Trophoblast cell (in vitro differentiated cells and primary cell): Measurements from ENCODE around the gene HMCN2.

Experiments used
- DNase-seq, 2 donors: peaks; one replicate each; pipeline ENCODE4 v3.0.0-alpha.2; 2016
- H2AFZ ChIP-seq: 2 replicates; pipeline ENCODE4 v1.6.1; 2013; ENCODE audit warnings: low read length, moderate library complexity, mild to moderate bottlenecking; ENCODE audit not compliant: insufficient read depth, poor library complexity
- H2AK5ac ChIP-seq: 2 replicates; pipeline ENCODE4 v1.6.1; 2013; ENCODE audit warnings: mild to moderate bottlenecking, low read length
- H2BK120ac ChIP-seq: 2 replicates; pipeline ENCODE4 v1.6.1; 2013; ENCODE audit warnings: low read length, mild to moderate bottlenecking, moderate library complexity; ENCODE audit not compliant: insufficient read depth, poor library complexity
- H2BK12ac ChIP-seq: 2 replicates; pipeline ENCODE4 v1.6.1; 2013; ENCODE audit warnings: mild to moderate bottlenecking, low read length, moderate library complexity
- H2BK5ac ChIP-seq: 2 replicates; pipeline ENCODE4 v1.6.1; 2013; ENCODE audit warnings: low read length, low read depth, moderate library complexity, mild to moderate bottlenecking; ENCODE audit not compliant: poor library complexity
- H3K14ac ChIP-seq: 2 replicates; pipeline ENCODE4 v1.6.1; 2013; ENCODE audit warnings: mild to moderate bottlenecking, low read length
- H3K18ac ChIP-seq: 2 replicates; pipeline ENCODE4 v1.6.1; 2013; ENCODE audit warnings: mild to moderate bottlenecking, low read length
- H3K23ac ChIP-seq: 2 replicates; pipeline ENCODE4 v1.6.1; 2013; ENCODE audit warnings: low read length
- H3K27ac ChIP-seq: 2 replicates; pipeline ENCODE4 v1.5.1; 2013; ENCODE audit warnings: low read depth, mild to moderate bottlenecking, inconsistent platforms, low read length, moderate library complexity
- H3K27me3 ChIP-seq: 2 replicates; pipeline ENCODE4 v1.6.1; 2013; ENCODE audit warnings: inconsistent platforms, mild to moderate bottlenecking, low read length, moderate library complexity; ENCODE audit not compliant: insufficient read depth
- H3K36me3 ChIP-seq, 2 experiments: 1 replicate in 1 of 2; 2 replicates in 1 of 2; pipeline ENCODE4 v1.6.1; 2013; ENCODE audit warnings: low read length in 2 of 2, mild to moderate bottlenecking in 2 of 2, moderate library complexity in 1 of 2; ENCODE audit not compliant: insufficient read depth in 2 of 2, control insufficient read depth in 1 of 2
- H3K4ac ChIP-seq: 2 replicates; pipeline ENCODE4 v1.6.1; 2013; ENCODE audit warnings: low read depth, mild to moderate bottlenecking, low read length, moderate library complexity
- H3K4me1 ChIP-seq, 2 experiments: 1 replicate in 1 of 2; 2 replicates in 1 of 2; pipeline ENCODE4 v1.6.1; 2013; ENCODE audit warnings: low read length in 2 of 2, mild to moderate bottlenecking in 2 of 2, moderate library complexity in 1 of 2; ENCODE audit not compliant: insufficient read depth in 2 of 2, control insufficient read depth in 1 of 2
- H3K4me2 ChIP-seq: 2 replicates; pipeline ENCODE4 v1.6.1; 2013; ENCODE audit warnings: inconsistent platforms, mild to moderate bottlenecking, low read length, moderate library complexity
- H3K4me3 ChIP-seq: 2 replicates; pipeline ENCODE4 v1.5.1; 2013; ENCODE audit warnings: mild to moderate bottlenecking, low read depth, low read length, inconsistent platforms
- H3K79me1 ChIP-seq: one replicate; pipeline ENCODE4 v1.6.1; 2013; ENCODE audit warnings: low read length
- H3K79me2 ChIP-seq: 2 replicates; pipeline ENCODE4 v1.6.1; 2013; ENCODE audit warnings: low read length, mild to moderate bottlenecking; ENCODE audit not compliant: control insufficient read depth, insufficient read depth, poor library complexity
- H3K9ac ChIP-seq: 2 replicates; pipeline ENCODE4 v1.6.1; 2013; ENCODE audit warnings: mild to moderate bottlenecking, low read length
- H3K9me3 ChIP-seq: 2 replicates; pipeline ENCODE4 v1.6.1; 2013; ENCODE audit warnings: low read depth, mild to moderate bottlenecking, control low read depth, inconsistent platforms, low read length; ENCODE audit not compliant: insufficient read depth
- H4K12ac ChIP-seq: 2 replicates; pipeline ENCODE4 v1.6.1; 2013; ENCODE audit warnings: low read depth, mild to moderate bottlenecking, low read length, moderate library complexity
- H4K8ac ChIP-seq: 2 replicates; pipeline ENCODE4 v1.6.1; 2013; ENCODE audit warnings: low read depth, mild to moderate bottlenecking, low read length, moderate library complexity
- H4K91ac ChIP-seq: one replicate; pipeline ENCODE4 v1.6.1; 2013; ENCODE audit warnings: low read depth, mild to moderate bottlenecking, low read length, moderate library complexity
- WGBS: extraction: QIAGEN DNeasy Blood & Tissue Kit; methylation state at CpG from one replicate; pipeline ENCODE4 v1.1.7; 2013; ENCODE audit warnings: missing lambda C conversion rate; ENCODE audit not compliant: insufficient read length, insufficient coverage; ENCODE audit errors: extremely low coverage; 5-methylcytosine and 5-hydroxymethylcytosine counted together

HMCN2 gene

DNA sequence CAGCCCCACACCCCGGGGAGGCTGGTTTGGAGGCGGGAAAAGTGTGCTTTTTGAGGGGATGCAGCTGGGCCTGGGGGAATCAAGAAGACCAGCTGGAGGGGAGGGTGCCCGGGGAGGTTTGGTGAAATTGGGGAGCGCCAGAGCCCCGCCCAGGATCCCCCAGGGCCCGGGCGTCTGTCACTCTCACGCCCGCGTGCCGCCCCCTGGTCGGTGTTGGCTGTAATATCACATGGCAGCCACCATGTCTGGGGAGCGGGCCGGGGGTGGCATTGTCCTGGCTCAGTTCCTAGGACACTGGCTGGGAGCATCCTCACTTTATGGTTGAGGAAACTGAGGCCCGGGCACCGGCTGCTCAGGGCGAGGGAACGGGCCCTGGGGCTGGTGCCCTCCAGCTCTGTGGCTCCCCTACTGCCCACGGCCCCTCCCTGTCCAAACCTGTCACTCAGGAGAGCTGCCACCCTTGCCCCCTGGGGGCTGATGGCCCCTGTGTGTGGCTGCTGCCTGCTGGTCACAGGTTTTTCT lies 206.7 kb downstream of the HMCN2 start:
- Histone ChIP-seq H3K27ac (no peak overlapping the region), H3K4ac (no peak overlapping the region), H3K9ac (no peak overlapping the region), H3K4me2 (no peak overlapping the region), H3K23ac (no peak overlapping the region), H4K91ac (no peak overlapping the region), H3K14ac (no peak overlapping the region), H4K8ac (no peak overlapping the region), H2AK5ac (no peak overlapping the region), H3K36me3 (peaks cover 0 to 2% of the 10 kb centered on the region in 2 experiments), H3K9me3 (peaks cover 2% of the 10 kb centered on the region), H3K4me1 (no peaks in the 10 kb centered on the region), H3K79me1 (no peaks in the 10 kb centered on the region), H3K79me2 (no peaks in the 10 kb centered on the region), H3K4me3 (no peak overlapping the region), H3K18ac (no peak overlapping the region), H2AFZ (no peak overlapping the region), H4K12ac (no peak overlapping the region), H3K27me3 (no peaks in the 10 kb centered on the region), H2BK5ac (no peak overlapping the region), H2BK12ac (no peak overlapping the region), H2BK120ac (no peak overlapping the region)
- no CpG with 5 or more reads among the region's 19 CpGs for WGBS
- DNase-seq, result no peak

DNA sequence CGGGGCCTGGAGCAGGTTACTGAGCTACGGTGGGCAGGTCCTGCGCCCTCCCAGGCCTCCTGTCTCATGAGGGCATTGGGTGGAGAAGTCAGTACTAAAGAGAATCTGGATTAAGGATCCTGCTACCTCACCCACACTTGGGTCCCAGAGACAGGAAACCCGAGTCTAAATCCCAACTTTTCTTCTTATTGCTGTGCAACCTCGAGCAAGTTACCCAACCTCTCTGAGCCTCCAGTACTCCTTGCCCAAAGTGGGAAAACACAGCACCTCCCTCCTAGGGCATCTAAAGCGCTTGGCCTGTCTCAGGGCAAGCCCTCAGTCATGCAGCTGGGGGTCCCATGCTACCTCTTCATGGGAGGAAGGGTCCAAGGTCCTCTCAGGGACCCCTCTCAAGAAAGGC lies 207.4 kb downstream of the HMCN2 start:
- H3K4me1 ChIP-seq, result no peaks in the 10 kb centered on the region
- H3K79me1 ChIP-seq, result no peaks in the 10 kb centered on the region
- H3K9me3 ChIP-seq, result peaks cover 2% of the 10 kb centered on the region
- H4K12ac ChIP-seq, result no peak overlapping the region
- no peak overlapping the region for H3K27ac ChIP-seq
- H2BK5ac ChIP-seq, result no peak overlapping the region
- no peak overlapping the region for H3K4me2 ChIP-seq
- H4K91ac ChIP-seq, result no peak overlapping the region
- H3K36me3 ChIP-seq, result peaks cover 0 to 2% of the 10 kb centered on the region in 2 experiments
- H3K18ac ChIP-seq, result no peak overlapping the region
- no peak overlapping the region for H3K4ac ChIP-seq
- H2AFZ ChIP-seq, result no peak overlapping the region
- H3K23ac ChIP-seq, result no peak overlapping the region
- no peaks in the 10 kb centered on the region for H3K79me2 ChIP-seq
- H2BK120ac ChIP-seq, result no peak overlapping the region
- H3K14ac ChIP-seq, result no peak overlapping the region
- no peak overlapping the region for H3K4me3 ChIP-seq
- no peak overlapping the region for H2AK5ac ChIP-seq
- no peak overlapping the region for H2BK12ac ChIP-seq
- H3K27me3 ChIP-seq, result no peaks in the 10 kb centered on the region
- no peak for DNase-seq
- no CpG with 5 or more reads among the region's 6 CpGs for WGBS
- no peak overlapping the region for H3K9ac ChIP-seq
- H4K8ac ChIP-seq, result no peak overlapping the region

DNA sequence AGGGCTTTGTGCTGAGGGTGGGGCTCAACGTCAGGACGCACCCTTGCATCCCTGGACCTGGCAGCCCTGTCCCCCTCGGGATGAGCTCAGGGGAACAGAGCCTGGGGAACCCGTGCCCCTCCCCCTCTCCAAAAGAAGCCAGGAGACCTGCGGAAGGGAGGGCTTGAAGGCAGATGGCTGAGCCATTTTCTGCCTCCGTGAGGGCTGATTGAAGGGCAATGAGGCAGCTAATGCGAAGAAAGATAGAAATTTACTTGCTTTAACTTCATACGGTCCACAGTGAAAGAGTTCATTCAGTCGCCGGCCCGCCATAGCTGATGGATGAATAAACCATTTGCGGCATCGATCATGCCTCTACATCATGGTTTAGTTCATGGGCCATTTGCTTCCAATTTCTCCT lies 208.0 kb downstream of the HMCN2 start:
- Histone ChIP-seq H3K27me3 (no peaks in the 10 kb centered on the region), H2AFZ (no peak overlapping the region), H3K18ac (no peak overlapping the region), H3K27ac (no peak overlapping the region), H3K4me1 (no peaks in the 10 kb centered on the region), H2BK12ac (no peak overlapping the region), H4K91ac (no peak overlapping the region), H3K23ac (no peak overlapping the region), H3K79me1 (no peaks in the 10 kb centered on the region), H3K9me3 (peaks cover 2% of the 10 kb centered on the region), H3K14ac (no peak overlapping the region), H4K12ac (no peak overlapping the region), H3K36me3 (peaks cover 0 to 2% of the 10 kb centered on the region in 2 experiments), H2AK5ac (no peak overlapping the region), H3K4ac (no peak overlapping the region), H4K8ac (no peak overlapping the region), H2BK5ac (no peak overlapping the region), H2BK120ac (no peak overlapping the region), H3K4me3 (no peak overlapping the region), H3K9ac (no peak overlapping the region), H3K79me2 (no peaks in the 10 kb centered on the region), H3K4me2 (no peak overlapping the region)
- DNase-seq, result no peak
- WGBS, result no CpG with 5 or more reads among the region's 13 CpGs

DNA sequence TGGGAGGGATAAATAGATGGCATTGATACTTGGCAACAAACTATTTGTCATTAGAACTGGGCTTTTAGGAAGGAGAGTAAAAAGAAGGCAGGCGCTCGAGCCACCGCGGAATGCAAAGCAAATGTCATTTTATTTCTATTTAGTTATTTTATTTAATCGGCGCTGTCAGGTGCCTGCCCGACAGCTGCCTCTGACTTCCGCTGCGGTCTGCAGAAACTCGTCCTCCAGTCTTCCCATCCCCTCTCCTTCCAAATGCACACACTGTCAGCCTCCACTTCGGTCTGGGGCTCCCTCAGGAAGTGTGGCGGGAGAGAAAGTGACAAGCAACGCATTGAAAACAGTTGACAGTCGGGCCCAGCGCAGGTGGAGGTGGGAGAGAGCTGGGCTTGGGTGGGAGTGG lies 208.5 kb downstream of the HMCN2 start:
- Histone ChIP-seq H2BK120ac (no peak overlapping the region), H3K27me3 (no peaks in the 10 kb centered on the region), H4K12ac (no peak overlapping the region), H3K36me3 (peaks cover 0 to 2% of the 10 kb centered on the region in 2 experiments), H4K8ac (no peak overlapping the region), H2BK12ac (no peak overlapping the region), H3K4me2 (no peak overlapping the region), H3K4me1 (no peaks in the 10 kb centered on the region), H3K9me3 (peaks cover 2% of the 10 kb centered on the region), H3K18ac (no peak overlapping the region), H3K27ac (no peak overlapping the region), H3K4ac (no peak overlapping the region), H2AK5ac (no peak overlapping the region), H2BK5ac (no peak overlapping the region), H3K23ac (no peak overlapping the region), H3K9ac (no peak overlapping the region), H3K4me3 (no peak overlapping the region), H3K79me1 (no peaks in the 10 kb centered on the region), H2AFZ (no peak overlapping the region), H4K91ac (no peak overlapping the region), H3K14ac (no peak overlapping the region), H3K79me2 (no peaks in the 10 kb centered on the region)
- no peak for DNase-seq
- no CpG with 5 or more reads among the region's 15 CpGs for WGBS
